ENCODE data around the gene SSBP1. TPM values are rescaled to one million over a fixed set of nuclear protein-coding genes. Genes with fewer than 3 reads are reported as not detected.

Gene SSBP1
- total RNA-seq, 3 donors from 2014 or later, result 93.4 to 114 (median 112) TPM

- no peak for DNase-seq (ENCODE audit: low spot score in 2 of 2)
- no peak overlapping the region for H3K4me3 ChIP-seq
- TF ChIP-seq CTCF (IDR thresholded peaks at IDR 0.05), result no peak
- no peak for TF ChIP-seq POLR2A (IDR thresholded peaks at IDR 0.05)
- TF ChIP-seq POLR2AphosphoS5 (IDR thresholded peaks at IDR 0.05), result no peak
- H3K27ac ChIP-seq, result no peak overlapping the region
- no peaks in the 10 kb centered on the region for H3K9me3 ChIP-seq
- no peaks in the 10 kb centered on the region for H3K36me3 ChIP-seq
- no peaks in the 10 kb centered on the region for H3K4me1 ChIP-seq
- no peaks in the 10 kb centered on the region for H3K27me3 ChIP-seq
- intact Hi-C loops (cut with DNase I; ENCODE audit: low total_unique reads), result no loop called here
Observed at GRCh38 chr7:141709749-141710148, 28.4 kb upstream of the SSBP1 start.

GRCh38 chr7:141710301-141710700 is 27.9 kb upstream of the SSBP1 start:
- H3K27ac ChIP-seq, result no peak overlapping the region
- no peaks in the 10 kb centered on the region for H3K4me1 ChIP-seq
- H3K36me3 ChIP-seq, result no peaks in the 10 kb centered on the region
- intact Hi-C loops (cut with DNase I; ENCODE audit: low total_unique reads), result no loop called here
- H3K4me3 ChIP-seq, result no peak overlapping the region
- no peaks in the 10 kb centered on the region for H3K9me3 ChIP-seq
- no peak for TF ChIP-seq CTCF (IDR thresholded peaks at IDR 0.05)
- no peak for TF ChIP-seq POLR2A (IDR thresholded peaks at IDR 0.05)
- TF ChIP-seq POLR2AphosphoS5 (IDR thresholded peaks at IDR 0.05), result no peak
- no peak for DNase-seq (ENCODE audit: low spot score in 2 of 2)
- no peaks in the 10 kb centered on the region for H3K27me3 ChIP-seq

- no peaks in the 10 kb centered on the region for H3K9me3 ChIP-seq
- H3K4me3 ChIP-seq, result no peak overlapping the region
- no peaks in the 10 kb centered on the region for H3K4me1 ChIP-seq
- no peak for DNase-seq (ENCODE audit: low spot score in 2 of 2)
- H3K27ac ChIP-seq, result no peak overlapping the region
- intact Hi-C loops (cut with DNase I; ENCODE audit: low total_unique reads), result no loop called here
- no peaks in the 10 kb centered on the region for H3K27me3 ChIP-seq
- TF ChIP-seq CTCF (IDR thresholded peaks at IDR 0.05), result no peak
- TF ChIP-seq POLR2A (IDR thresholded peaks at IDR 0.05), result no peak
- no peak for TF ChIP-seq POLR2AphosphoS5 (IDR thresholded peaks at IDR 0.05)
- H3K36me3 ChIP-seq, result no peaks in the 10 kb centered on the region
Observed at GRCh38 chr7:141712603-141713255, 25.4 kb upstream of the SSBP1 start.

GRCh38 chr7:141713890-141714289 is 24.3 kb upstream of the SSBP1 start:
- Histone ChIP-seq H3K9me3 (no peaks in the 10 kb centered on the region), H3K27ac (no peak overlapping the region), H3K27me3 (no peaks in the 10 kb centered on the region), H3K4me1 (no peaks in the 10 kb centered on the region), H3K4me3 (no peak overlapping the region), H3K36me3 (no peaks in the 10 kb centered on the region)
- intact Hi-C loops (cut with DNase I; ENCODE audit: low total_unique reads), result no loop called here
- no peak for DNase-seq (ENCODE audit: low spot score in 2 of 2)
- TF ChIP-seq POLR2AphosphoS5 (IDR thresholded peaks at IDR 0.05), result no peak
- no peak for TF ChIP-seq POLR2A (IDR thresholded peaks at IDR 0.05)
- TF ChIP-seq CTCF (IDR thresholded peaks at IDR 0.05), result no peak

- H3K9me3 ChIP-seq, result no peaks in the 10 kb centered on the region
- no peaks in the 10 kb centered on the region for H3K36me3 ChIP-seq
- intact Hi-C loops (cut with DNase I; ENCODE audit: low total_unique reads), result no loop called here
- H3K27me3 ChIP-seq, result no peaks in the 10 kb centered on the region
- no peak overlapping the region for H3K27ac ChIP-seq
- no peak for DNase-seq (ENCODE audit: low spot score in 2 of 2)
- H3K4me1 ChIP-seq, result no peaks in the 10 kb centered on the region
- TF ChIP-seq POLR2A (IDR thresholded peaks at IDR 0.05) (no peak), POLR2AphosphoS5 (IDR thresholded peaks at IDR 0.05) (no peak), CTCF (IDR thresholded peaks at IDR 0.05) (no peak)
- no peak overlapping the region for H3K4me3 ChIP-seq
Observed at GRCh38 chr7:141714571-141714970, 23.6 kb upstream of the SSBP1 start.
